GM12874 (cell line): ENCODE measurements around the gene MYBBP1A.

ENCODE experiments used
- CTCF ChIP-seq: IDR thresholded peaks from 2 replicates; pipeline ENCODE4 v1.5.1; 2011; ENCODE audit warnings: low read depth, mild to moderate bottlenecking, control low read depth, low read length, moderate library complexity; ENCODE audit not compliant: insufficient read depth

Gene MYBBP1A

GRCh38 chr17:4579678-4580077, 24.5 kb upstream of the MYBBP1A start:
- no peak for TF ChIP-seq CTCF

- no peak for TF ChIP-seq CTCF
Observed at GRCh38 chr17:4577386-4577993, 22.3 kb upstream of the MYBBP1A start.

GRCh38 chr17:4576729-4577322, 21.6 kb upstream of the MYBBP1A start:
- no peak for TF ChIP-seq CTCF

- TF ChIP-seq CTCF, result no peak
Observed at GRCh38 chr17:4576161-4576558, 21.0 kb upstream of the MYBBP1A start.

GRCh38 chr17:4574448-4575045, 19.4 kb upstream of the MYBBP1A start:
- TF ChIP-seq CTCF, result no peak

- TF ChIP-seq CTCF, result no peak
Observed at GRCh38 chr17:4573669-4574068, 18.5 kb upstream of the MYBBP1A start.

GRCh38 chr17:4573115-4573514, 17.9 kb upstream of the MYBBP1A start:
- TF ChIP-seq CTCF, result no peak
